Trophoblast cell (in vitro differentiated cells and primary cell): ENCODE results near the gene DOCK2.

Experiments
- DNase-seq, 2 donors: peaks; one replicate each; pipeline ENCODE4 v3.0.0-alpha.2; 2016
- H2AFZ ChIP-seq: 2 replicates; pipeline ENCODE4 v1.6.1; 2013; ENCODE audit warnings: low read length, moderate library complexity, mild to moderate bottlenecking; ENCODE audit not compliant: insufficient read depth, poor library complexity
- H2AK5ac ChIP-seq: 2 replicates; pipeline ENCODE4 v1.6.1; 2013; ENCODE audit warnings: mild to moderate bottlenecking, low read length
- H2BK120ac ChIP-seq: 2 replicates; pipeline ENCODE4 v1.6.1; 2013; ENCODE audit warnings: low read length, mild to moderate bottlenecking, moderate library complexity; ENCODE audit not compliant: insufficient read depth, poor library complexity
- H2BK12ac ChIP-seq: 2 replicates; pipeline ENCODE4 v1.6.1; 2013; ENCODE audit warnings: mild to moderate bottlenecking, low read length, moderate library complexity
- H2BK5ac ChIP-seq: 2 replicates; pipeline ENCODE4 v1.6.1; 2013; ENCODE audit warnings: low read length, low read depth, moderate library complexity, mild to moderate bottlenecking; ENCODE audit not compliant: poor library complexity
- H3K14ac ChIP-seq: 2 replicates; pipeline ENCODE4 v1.6.1; 2013; ENCODE audit warnings: mild to moderate bottlenecking, low read length
- H3K18ac ChIP-seq: 2 replicates; pipeline ENCODE4 v1.6.1; 2013; ENCODE audit warnings: mild to moderate bottlenecking, low read length
- H3K23ac ChIP-seq: 2 replicates; pipeline ENCODE4 v1.6.1; 2013; ENCODE audit warnings: low read length
- H3K27ac ChIP-seq: 2 replicates; pipeline ENCODE4 v1.5.1; 2013; ENCODE audit warnings: low read depth, mild to moderate bottlenecking, inconsistent platforms, low read length, moderate library complexity
- H3K27me3 ChIP-seq: 2 replicates; pipeline ENCODE4 v1.6.1; 2013; ENCODE audit warnings: inconsistent platforms, mild to moderate bottlenecking, low read length, moderate library complexity; ENCODE audit not compliant: insufficient read depth
- H3K36me3 ChIP-seq, 2 experiments: 1 replicate in 1 of 2; 2 replicates in 1 of 2; pipeline ENCODE4 v1.6.1; 2013; ENCODE audit warnings: low read length in 2 of 2, mild to moderate bottlenecking in 2 of 2, moderate library complexity in 1 of 2; ENCODE audit not compliant: insufficient read depth in 2 of 2, control insufficient read depth in 1 of 2
- H3K4ac ChIP-seq: 2 replicates; pipeline ENCODE4 v1.6.1; 2013; ENCODE audit warnings: low read depth, mild to moderate bottlenecking, low read length, moderate library complexity
- H3K4me1 ChIP-seq, 2 experiments: 1 replicate in 1 of 2; 2 replicates in 1 of 2; pipeline ENCODE4 v1.6.1; 2013; ENCODE audit warnings: low read length in 2 of 2, mild to moderate bottlenecking in 2 of 2, moderate library complexity in 1 of 2; ENCODE audit not compliant: insufficient read depth in 2 of 2, control insufficient read depth in 1 of 2
- H3K4me2 ChIP-seq: 2 replicates; pipeline ENCODE4 v1.6.1; 2013; ENCODE audit warnings: inconsistent platforms, mild to moderate bottlenecking, low read length, moderate library complexity
- H3K4me3 ChIP-seq: 2 replicates; pipeline ENCODE4 v1.5.1; 2013; ENCODE audit warnings: mild to moderate bottlenecking, low read depth, low read length, inconsistent platforms
- H3K79me1 ChIP-seq: one replicate; pipeline ENCODE4 v1.6.1; 2013; ENCODE audit warnings: low read length
- H3K79me2 ChIP-seq: 2 replicates; pipeline ENCODE4 v1.6.1; 2013; ENCODE audit warnings: low read length, mild to moderate bottlenecking; ENCODE audit not compliant: control insufficient read depth, insufficient read depth, poor library complexity
- H3K9ac ChIP-seq: 2 replicates; pipeline ENCODE4 v1.6.1; 2013; ENCODE audit warnings: mild to moderate bottlenecking, low read length
- H3K9me3 ChIP-seq: 2 replicates; pipeline ENCODE4 v1.6.1; 2013; ENCODE audit warnings: low read depth, mild to moderate bottlenecking, control low read depth, inconsistent platforms, low read length; ENCODE audit not compliant: insufficient read depth
- H4K12ac ChIP-seq: 2 replicates; pipeline ENCODE4 v1.6.1; 2013; ENCODE audit warnings: low read depth, mild to moderate bottlenecking, low read length, moderate library complexity
- H4K8ac ChIP-seq: 2 replicates; pipeline ENCODE4 v1.6.1; 2013; ENCODE audit warnings: low read depth, mild to moderate bottlenecking, low read length, moderate library complexity
- H4K91ac ChIP-seq: one replicate; pipeline ENCODE4 v1.6.1; 2013; ENCODE audit warnings: low read depth, mild to moderate bottlenecking, low read length, moderate library complexity
- whole genome bisulfite sequencing: extraction: QIAGEN DNeasy Blood & Tissue Kit; methylation state at CpG from one replicate; pipeline ENCODE4 v1.1.7; 2013; ENCODE audit warnings: missing lambda C conversion rate; ENCODE audit not compliant: insufficient read length, insufficient coverage; ENCODE audit errors: extremely low coverage; 5-methylcytosine and 5-hydroxymethylcytosine counted together

DOCK2 gene

GRCh38 chr5:169650701-169651331 lies 13.7 kb downstream of the DOCK2 start:
- H3K27ac ChIP-seq, result peak overlapping the region; percentile 7
- peaks cover 2% of the 10 kb centered on the region for H3K9me3 ChIP-seq
- H4K8ac ChIP-seq, result no peak overlapping the region
- H2BK12ac ChIP-seq, result no peak overlapping the region
- no peak overlapping the region for H3K23ac ChIP-seq
- no CpG with 5 or more reads among the region's 5 CpGs for WGBS
- no peak overlapping the region for H2BK5ac ChIP-seq
- H3K4ac ChIP-seq, result no peak overlapping the region
- no peak overlapping the region for H3K4me2 ChIP-seq
- H3K18ac ChIP-seq, result no peak overlapping the region
- H4K12ac ChIP-seq, result no peak overlapping the region
- no peak overlapping the region for H2AK5ac ChIP-seq
- H3K14ac ChIP-seq, result no peak overlapping the region
- peak in 1 of 2 donors; percentile 28 for DNase-seq
- H4K91ac ChIP-seq, result no peak overlapping the region
- no peak overlapping the region for H2BK120ac ChIP-seq
- H3K9ac ChIP-seq, result no peak overlapping the region
- H3K4me1 ChIP-seq, result peaks cover 4 to 13% of the 10 kb centered on the region in 2 experiments
- no peaks in the 10 kb centered on the region for H3K27me3 ChIP-seq
- H2AFZ ChIP-seq, result no peak overlapping the region
- H3K79me1 ChIP-seq, result no peaks in the 10 kb centered on the region
- no peaks in the 10 kb centered on the region for H3K36me3 ChIP-seq
- peaks cover 1% of the 10 kb centered on the region for H3K79me2 ChIP-seq
- H3K4me3 ChIP-seq, result no peak overlapping the region

DNA sequence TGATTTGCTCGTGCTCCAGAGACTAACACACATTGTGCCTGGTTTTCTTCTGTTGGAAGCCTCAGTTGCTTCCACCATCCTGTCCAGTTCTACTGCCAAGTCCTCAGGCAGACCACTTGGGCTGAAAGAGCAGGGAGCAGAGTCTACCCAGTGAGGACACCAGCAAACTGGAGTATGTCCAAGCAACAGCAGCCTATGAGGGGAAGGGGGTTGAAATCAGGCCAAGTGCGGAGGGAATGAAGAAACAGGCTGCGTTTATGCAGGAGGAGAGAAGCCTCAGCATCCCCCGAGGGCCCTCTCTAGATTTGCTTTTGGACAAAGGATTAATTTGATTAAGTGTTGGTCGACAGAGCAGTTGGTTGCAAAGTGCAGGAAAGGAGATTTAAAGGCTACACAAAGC lies 14.5 kb downstream of the DOCK2 start:
- Histone ChIP-seq H2BK12ac (no peak overlapping the region), H3K9me3 (peaks cover 4% of the 10 kb centered on the region), H3K4ac (no peak overlapping the region), H2BK120ac (no peak overlapping the region), H4K91ac (no peak overlapping the region), H3K4me3 (no peak overlapping the region), H3K4me2 (no peak overlapping the region), H3K36me3 (no peaks in the 10 kb centered on the region), H2AFZ (no peak overlapping the region), H3K27me3 (no peaks in the 10 kb centered on the region), H3K23ac (no peak overlapping the region), H3K27ac (no peak overlapping the region), H3K79me1 (no peaks in the 10 kb centered on the region), H3K14ac (no peak overlapping the region), H3K18ac (peak overlapping the region; percentile 3), H4K12ac (no peak overlapping the region), H3K4me1 (peaks cover 4 to 13% of the 10 kb centered on the region in 2 experiments), H2BK5ac (no peak overlapping the region), H4K8ac (no peak overlapping the region), H2AK5ac (no peak overlapping the region), H3K9ac (no peak overlapping the region), H3K79me2 (peaks cover 1% of the 10 kb centered on the region)
- no peak for DNase-seq
- no CpG with 5 or more reads among the region's 5 CpGs for WGBS

DNA sequence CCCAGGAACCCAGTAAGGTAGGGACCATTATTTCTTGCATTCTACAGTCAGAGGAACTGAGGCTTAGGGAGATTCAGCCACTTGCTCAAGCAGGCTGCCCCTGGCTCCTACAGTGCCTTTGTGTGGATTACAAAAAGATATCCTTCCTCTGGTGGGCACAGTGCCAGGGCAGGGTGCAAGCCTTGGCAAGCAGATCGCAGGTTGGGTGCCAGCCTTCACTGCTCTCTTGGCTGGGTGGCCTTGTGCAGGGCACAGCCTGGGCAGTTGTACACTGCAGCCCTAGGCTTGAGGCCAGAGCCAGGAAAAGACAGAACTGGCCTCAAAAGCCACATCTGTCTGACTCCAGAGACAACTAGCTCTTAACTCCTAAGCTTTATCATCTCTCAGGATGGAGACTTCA lies 15.0 kb downstream of the DOCK2 start:
- Histone ChIP-seq H2BK12ac (no peak overlapping the region), H2BK5ac (no peak overlapping the region), H2BK120ac (no peak overlapping the region), H4K91ac (no peak overlapping the region), H4K12ac (no peak overlapping the region), H3K79me1 (no peaks in the 10 kb centered on the region), H3K14ac (no peak overlapping the region), H2AK5ac (no peak overlapping the region), H3K4me1 (peaks cover 4 to 13% of the 10 kb centered on the region in 2 experiments), H2AFZ (no peak overlapping the region), H3K18ac (no peak overlapping the region), H3K27me3 (no peaks in the 10 kb centered on the region), H4K8ac (no peak overlapping the region), H3K27ac (no peak overlapping the region), H3K23ac (no peak overlapping the region), H3K4me2 (no peak overlapping the region), H3K36me3 (no peaks in the 10 kb centered on the region), H3K79me2 (peaks cover 1% of the 10 kb centered on the region), H3K4me3 (no peak overlapping the region), H3K9ac (no peak overlapping the region), H3K9me3 (peaks cover 4% of the 10 kb centered on the region), H3K4ac (no peak overlapping the region)
- no CpG with 5 or more reads among the region's 1 CpG for WGBS
- DNase-seq, result no peak

- H4K91ac ChIP-seq, result no peak overlapping the region
- H3K79me1 ChIP-seq, result no peaks in the 10 kb centered on the region
- WGBS, result no CpG with 5 or more reads among the region's 5 CpGs
Observed at GRCh38 chr5:169653091-169653490, 16.0 kb downstream of the DOCK2 start.

More at GRCh38 chr5:169653091-169653490, 16.0 kb downstream of the DOCK2 start:
- Histone ChIP-seq H3K9ac (no peak overlapping the region), H3K36me3 (no peaks in the 10 kb centered on the region), H2BK5ac (no peak overlapping the region), H4K12ac (no peak overlapping the region), H3K4me1 (peaks cover 4 to 13% of the 10 kb centered on the region in 2 experiments), H3K27me3 (no peaks in the 10 kb centered on the region), H3K79me2 (peaks cover 1% of the 10 kb centered on the region), H2BK120ac (no peak overlapping the region), H3K18ac (no peak overlapping the region), H3K14ac (no peak overlapping the region), H3K23ac (no peak overlapping the region), H2AFZ (no peak overlapping the region), H3K27ac (no peak overlapping the region), H3K4me3 (no peak overlapping the region), H3K4ac (no peak overlapping the region), H4K8ac (no peak overlapping the region), H2AK5ac (no peak overlapping the region), H2BK12ac (no peak overlapping the region), H3K4me2 (no peak overlapping the region), H3K9me3 (peaks cover 4% of the 10 kb centered on the region)
- DNase-seq, result no peak
